ENCODE results near the gene ARID3C. TPM values are rescaled to one million over a fixed set of nuclear protein-coding genes. Genes with fewer than 3 reads are reported as not detected.
A peak's percentile ranks its signal among the peaks of the same experiment; 100 is the strongest.

The ARID3C gene
- total RNA-seq, 1 experiment from 2014 or later: 0.21 TPM

DNA sequence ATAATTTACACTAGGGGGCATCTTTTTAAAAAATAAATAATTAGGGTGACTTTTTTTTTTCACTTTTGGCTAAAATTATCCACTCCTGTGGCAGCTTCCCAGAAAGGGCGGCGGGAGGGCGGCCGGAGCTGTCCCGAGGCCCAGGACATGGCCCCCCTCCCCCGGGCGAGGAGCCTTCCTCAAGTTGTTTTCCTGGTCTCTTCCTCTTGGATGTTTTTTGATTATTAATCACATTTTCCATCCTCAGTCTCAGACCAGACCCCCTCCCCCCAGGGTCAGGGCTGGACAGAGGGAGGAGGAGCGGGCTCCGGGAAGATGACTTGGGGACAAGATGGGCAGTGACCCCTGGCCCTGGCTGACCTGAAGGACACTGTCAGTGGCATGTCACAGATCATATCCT, 34.7 kb downstream of the ARID3C start:
- no peak for DNase-seq (ENCODE audit: low spot score)

DNA sequence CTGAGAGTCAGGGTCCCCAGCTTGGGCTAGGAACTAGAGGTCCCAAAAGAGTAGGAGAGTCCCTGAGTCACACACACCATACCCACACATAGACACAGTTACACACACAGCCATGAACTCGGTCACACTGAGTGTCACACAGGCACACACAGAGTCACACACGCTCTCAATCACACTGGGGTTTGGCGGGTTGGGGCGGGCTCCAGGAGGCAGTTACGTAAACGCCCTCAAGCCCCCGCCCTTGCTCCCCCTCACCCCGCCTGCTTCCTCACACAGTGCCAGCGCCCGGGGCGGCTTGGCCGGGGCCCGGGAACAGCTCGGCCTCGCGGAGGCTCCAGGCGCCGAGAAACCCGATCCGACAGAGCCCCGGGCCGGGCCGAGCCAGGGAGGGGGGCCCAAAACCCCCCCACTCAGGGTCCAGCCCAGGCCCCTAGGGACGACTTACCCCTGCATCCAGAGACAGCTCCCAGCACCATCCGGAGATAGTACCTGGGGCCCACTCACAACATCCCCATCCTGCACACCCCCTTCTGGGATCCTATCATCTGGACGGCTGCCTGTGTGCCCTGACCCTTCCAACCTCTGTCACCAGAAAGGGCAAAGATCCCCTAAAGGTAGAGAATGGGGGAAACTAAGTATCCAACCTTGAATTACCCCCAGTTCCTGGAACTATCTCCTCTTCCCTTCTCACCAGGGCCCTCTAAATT, 35.8 kb downstream of the ARID3C start:
- no peak for DNase-seq (ENCODE audit: low spot score)

DNA sequence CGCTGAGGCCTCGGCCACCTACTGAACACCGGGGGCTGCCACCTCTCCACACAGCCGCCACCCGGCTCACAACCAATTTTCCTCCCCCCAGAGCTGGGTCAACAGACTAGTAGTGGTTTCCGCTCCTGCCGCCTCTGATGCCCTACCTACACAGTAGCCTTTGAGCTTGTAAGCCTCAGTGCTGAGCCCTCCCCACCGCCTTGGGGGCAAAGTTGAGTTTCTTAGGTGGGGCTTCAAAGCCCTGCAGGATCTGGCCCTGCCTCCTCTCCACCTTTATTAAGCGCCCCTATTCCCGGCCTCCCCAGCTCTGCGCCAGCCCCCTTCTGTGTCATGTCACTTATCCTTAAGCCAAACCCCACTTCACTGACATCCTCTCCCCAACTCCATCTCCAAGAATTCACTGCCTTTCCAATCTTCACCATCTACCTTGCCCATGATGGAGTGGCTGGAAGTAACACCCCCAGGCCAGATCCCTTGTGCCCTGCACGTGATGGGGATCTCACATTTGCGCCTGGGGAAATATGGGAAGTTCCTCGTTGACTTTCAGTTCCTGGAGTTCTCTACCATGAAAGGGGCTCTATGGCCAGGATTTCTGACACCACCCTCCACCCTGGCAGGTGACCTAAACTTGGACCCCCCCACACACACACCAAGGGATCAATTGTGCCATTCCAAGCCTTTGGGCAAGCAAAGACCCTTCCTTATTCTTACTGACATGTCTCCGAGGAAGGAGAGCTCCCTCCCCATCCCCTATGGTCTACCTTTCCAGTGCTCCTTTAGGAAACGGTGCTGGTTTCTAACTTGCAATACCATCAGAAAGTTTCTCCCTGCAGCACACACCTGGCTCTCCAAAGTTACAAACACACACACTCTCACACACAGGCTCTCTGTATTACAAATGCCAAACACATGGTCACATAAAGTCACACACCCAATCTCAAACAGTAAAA, 36.7 kb downstream of the ARID3C start:
- no peak for DNase-seq (ENCODE audit: low spot score)

DNA sequence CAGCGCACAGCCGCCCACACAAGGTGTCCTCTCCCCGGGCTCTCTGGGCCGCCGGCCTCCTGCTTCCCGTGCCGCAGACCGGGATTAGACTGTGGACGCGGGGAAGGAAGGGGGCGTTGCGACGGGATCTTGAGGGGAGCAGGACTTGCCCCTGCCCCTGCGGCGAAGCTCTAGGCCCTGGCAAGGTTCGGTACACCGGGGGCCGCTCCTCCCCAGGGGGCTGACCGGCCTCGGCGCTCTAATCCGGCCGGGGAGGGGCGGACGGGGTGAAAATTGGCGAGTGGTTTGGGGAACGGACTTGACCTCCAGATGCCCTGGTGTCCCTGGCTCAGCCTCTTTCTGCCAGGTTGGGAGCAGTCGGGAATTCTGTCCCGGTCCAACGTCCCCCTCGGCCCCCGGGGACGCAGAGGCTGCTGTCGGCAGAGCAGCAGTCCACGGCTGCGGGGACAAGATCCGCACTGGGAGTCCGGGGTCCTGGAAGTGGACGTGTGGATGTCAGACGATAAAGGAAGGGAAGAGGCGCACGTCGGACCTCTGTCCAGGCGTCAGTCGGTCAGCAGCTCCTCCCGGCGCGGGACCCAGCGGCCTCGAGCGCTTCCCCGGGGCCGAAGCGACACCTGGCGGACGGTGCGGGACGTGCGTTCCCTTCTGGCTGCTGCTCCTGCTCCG, 37.5 kb downstream of the ARID3C start:
- peak; percentile 65 for DNase-seq (ENCODE audit: low spot score)

DNA sequence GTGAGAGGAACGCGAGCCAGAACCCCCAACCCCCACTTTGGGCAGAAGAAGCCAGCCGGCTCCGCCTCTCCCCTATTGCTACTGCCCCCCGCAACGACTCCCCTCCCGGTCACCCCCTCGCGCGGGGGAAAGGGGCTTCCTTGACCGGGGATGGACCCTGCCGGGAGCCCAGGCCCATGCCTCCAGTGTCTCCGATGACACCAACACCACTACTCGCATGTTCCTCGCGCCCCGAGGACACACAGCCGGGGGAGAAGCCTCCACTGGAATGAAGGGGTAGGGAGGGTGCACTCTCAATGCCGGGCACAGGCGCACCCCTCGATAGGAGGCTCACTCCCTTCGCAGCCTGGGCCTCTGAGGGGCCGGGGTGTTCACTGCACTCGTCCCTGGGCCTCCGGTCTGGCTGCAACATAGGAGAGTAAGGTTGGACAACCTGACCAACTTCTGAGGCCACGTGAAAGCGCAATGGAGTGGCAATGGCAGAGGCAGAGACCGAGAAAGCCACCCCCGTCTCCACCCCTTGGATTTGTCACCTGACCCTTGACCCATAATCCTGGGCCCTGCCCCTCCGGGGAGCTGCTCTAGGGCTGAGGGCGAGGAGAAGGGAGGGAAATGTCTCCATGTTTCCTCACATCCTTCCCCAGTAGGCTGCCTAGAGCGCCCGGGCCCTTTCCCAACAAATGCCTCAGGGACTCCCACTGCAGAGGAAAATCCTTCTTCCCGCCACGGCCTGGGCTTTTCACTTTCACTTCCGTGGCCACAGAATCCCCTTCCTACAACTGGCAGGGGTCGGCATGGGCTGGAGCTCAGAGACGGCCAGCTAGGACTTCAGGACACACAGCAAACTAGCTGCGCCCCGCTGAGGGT, 38.3 kb downstream of the ARID3C start:
- DNase-seq (ENCODE audit: low spot score): no peak

DNA sequence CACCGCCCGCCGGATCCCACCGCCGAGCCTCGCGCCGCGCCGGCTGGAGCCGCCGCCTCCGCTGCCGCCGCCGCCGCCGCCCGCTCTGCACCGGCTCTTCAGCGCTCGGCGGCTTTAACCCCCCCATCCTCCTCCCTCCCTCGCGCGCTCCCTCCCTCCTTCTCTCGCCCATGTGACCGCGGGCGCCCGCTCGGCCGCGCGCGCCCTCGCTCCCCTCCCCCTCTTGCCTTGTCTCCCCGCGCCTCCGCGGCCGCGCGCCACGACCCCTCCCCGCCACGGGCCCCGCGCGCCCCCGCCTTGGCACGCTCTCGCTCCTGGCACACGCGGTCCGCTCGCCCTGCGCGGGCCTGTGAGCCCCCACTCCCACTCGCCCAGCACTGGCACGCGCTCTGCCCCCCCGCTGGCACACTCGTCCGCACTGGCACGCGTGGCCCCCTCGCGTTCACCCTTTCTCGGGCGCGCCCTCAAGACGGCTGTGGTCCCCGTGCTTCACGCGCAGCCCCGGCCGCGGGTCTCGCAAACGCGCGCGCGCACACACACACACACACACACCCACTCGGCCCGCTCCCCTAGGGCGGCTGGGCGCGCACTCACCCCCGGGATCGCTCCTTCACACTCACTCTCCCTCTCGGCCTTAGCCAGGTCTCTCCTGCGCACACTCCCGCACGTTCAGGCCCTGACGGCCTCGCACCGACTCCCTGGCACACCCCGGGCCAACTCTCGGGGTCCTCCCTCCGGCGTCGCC, 39.1 kb downstream of the ARID3C start, which contains the start of gene CNTFR:
CNTFR (minus strand) TSS at position 89 of the 745 bp plus-strand sequence. CDS start 20,743 bp downstream, outside the sequence.
- DNase-seq (ENCODE audit: low spot score): no peak

DNA sequence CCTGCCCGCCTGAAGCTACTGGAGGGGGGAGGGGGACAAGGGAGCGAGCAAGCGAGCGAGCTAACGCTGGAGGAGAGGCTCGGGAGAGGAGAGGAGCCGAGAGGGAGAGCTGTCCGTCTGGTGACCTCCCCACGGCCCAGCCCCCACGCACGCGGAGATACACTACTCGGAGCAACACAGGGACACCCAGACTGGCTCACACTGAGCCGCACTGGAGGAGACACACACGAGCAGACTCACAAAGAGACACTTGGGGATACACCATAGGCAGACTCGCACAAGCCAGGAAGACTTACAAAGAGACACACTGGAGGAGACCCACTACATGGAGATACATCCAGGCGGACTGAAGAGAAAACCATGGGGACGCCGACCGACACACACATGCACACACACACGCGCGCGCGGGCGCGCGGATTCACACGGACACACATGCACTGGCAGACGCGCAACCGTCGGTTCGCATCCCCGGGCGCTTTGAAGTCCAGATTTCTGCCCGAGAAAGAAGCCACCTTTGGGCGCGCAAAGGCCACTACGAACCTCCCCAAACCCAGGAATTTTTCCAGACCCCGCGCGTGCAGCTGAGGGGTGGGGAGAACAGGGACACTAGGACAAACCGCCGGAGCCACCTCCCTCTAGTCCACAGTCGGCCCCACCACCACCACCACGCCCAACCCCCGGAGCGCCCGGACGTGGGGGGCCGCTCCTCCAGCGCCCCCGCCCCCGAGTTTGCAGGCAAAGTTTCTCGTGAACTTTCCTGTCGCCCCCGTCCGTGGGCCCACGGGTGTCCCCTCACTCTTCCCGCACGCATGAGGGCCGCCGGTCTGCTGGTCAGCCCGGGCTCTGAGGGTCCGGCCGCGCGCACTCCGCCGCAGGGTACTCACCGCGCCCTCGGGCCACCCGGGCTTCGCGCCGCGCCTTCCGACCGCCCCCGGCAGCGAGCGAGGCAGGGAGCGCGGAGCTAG, 39.9 kb downstream of the ARID3C start:
- no peak for DNase-seq (ENCODE audit: low spot score)

DNA sequence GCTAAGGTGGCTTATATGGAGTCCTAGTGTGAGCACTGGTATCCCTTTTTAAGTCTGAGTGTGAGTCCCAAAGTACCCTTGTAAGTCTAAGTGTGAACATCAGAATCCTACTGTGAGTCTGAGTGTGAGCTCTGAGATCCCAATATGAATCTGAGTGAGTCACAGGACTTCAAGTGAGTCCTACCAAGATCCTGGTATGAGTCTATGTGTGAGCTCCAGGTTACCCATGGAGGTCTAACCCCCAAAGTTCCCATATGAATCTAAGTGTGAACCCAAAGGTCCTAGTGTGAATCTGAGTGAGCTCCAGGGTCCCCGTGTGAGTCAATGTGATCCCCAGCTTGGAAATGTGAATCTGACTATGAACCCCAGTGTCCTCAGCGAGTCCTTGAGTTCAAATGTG, 41.6 kb downstream of the ARID3C start:
- no peak for DNase-seq (ENCODE audit: low spot score)

DNA sequence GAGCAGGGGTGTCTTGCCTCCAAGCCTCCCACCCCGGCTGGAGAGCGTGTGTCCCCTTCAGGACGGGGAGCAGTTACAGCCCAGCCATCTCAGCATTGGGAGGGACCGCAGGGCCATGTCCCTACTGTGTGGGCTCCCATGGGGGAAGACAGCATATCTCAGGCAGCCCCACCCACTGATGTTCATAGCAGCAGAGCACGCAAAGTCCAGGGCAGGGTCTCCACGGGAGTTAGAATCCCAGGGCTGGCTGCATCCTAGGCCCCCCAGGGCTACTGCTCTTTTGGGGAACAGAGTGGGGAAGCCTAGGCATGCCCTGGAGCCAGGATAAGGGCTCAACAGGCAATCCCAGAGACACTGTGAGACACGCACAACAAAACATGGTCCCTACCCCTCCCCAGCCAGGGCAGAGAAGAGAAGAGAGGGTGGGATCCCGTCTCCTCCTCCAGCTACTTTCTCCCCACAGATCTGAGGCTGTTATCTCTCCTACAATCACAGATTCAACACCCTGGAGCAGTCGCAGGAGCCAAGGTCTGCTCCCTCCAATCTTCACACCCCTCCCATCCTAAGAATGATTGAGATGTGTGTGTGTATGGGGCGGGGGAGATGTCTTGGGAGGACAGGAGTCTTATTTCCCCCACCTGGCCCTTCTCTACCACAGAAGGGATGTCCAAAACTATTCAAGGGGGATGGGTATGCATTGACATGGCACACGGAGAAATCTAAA, 42.8 kb downstream of the ARID3C start:
- DNase-seq (ENCODE audit: low spot score): no peak

DNA sequence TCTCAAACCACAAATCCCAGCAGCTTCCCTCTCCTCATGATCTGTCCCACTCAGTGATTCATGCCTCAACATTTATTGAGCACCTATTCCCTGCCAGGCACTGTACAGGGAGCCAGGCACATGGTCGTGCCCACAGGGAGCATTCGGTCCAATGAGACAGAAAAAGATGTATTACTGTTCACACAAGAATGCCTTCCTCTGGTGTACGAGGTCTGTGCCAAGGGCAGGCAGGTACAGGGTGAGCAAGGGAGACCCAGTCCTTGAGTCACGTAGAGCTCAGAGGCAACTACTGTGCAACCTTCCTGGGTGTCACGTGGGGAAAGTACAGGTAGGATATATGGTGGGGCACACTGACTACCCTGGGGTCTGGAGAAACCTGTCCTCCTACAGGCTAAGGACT, 43.9 kb downstream of the ARID3C start:
- DNase-seq (ENCODE audit: low spot score): no peak

DNA sequence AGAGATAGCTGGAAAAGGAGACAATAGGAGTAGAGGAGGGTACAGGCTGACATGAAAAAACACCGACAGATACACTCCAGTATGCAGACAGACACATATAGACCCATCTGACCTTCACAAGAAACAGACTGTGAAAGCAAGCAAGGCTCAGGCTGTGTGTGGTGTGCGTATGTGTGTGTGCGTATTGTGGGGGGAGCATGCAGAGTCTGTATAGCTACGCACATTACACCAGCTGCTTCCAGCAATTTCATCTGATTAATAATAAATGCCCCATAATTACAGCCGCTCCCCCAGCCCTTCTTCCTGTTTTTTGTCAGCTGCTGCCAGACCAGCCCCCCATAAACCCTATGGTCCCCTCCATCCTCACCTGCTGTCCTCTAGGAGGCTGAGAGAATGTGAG, 46.1 kb downstream of the ARID3C start:
- DNase-seq (ENCODE audit: low spot score): no peak

DNA sequence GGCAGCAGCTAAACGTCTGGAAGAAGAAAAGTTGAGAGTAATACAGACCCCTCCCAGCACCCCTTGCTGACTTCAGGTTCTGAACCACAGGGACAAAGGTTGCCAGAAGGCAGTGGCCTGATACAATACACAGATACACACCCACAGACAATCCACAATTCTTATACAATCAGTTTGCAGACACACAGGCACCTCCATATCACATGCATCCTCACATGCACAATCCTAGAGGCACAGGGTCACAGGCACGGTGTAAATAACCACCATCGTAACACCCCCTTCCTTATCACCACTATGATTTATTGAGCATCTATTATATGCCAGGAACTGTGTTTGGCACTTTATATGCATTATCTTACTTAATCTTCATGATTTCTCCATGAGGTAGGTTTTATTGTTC, 47.5 kb downstream of the ARID3C start:
- no peak for DNase-seq (ENCODE audit: low spot score)

DNA sequence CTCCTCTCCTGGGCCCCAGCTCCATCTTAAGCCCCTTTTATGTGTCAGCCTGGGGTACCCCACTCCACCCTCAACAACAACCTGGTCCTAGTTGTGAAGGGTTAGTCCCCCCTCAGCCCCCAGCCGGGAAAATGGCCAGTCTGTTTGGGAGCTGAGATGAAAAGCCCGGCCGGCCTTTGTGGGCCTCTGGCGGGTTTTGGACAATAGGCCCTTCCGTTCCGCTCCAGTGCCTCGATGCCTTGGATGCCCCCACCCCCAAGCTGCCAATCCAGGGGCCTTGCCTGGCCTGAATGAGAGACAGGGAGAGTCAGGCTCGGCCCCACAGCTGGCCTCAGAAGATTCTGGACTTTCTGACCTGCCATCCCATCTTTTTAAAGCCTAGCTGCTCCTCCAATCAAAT, 48.5 kb downstream of the ARID3C start:
- DNase-seq (ENCODE audit: low spot score): no peak

DNA sequence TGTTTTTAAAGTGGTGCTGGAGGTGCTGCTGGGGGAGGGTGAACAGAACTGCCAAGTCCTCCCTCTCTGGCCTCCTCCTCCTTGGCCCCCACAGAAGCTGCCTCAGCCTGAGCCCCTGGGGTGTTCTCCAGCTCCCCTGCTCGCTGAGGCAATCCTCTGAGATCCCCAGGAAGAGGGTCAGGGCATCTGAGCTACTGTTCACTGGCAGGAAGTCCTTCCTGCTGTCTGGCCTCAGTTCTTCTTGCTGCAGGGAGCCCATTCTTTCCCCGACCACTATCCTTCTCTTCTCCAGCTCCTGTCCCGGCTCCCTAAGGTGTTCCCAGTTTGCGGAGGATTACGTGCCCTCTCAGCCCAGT, 49.1 kb downstream of the ARID3C start:
- no peak for DNase-seq (ENCODE audit: low spot score)

DNA sequence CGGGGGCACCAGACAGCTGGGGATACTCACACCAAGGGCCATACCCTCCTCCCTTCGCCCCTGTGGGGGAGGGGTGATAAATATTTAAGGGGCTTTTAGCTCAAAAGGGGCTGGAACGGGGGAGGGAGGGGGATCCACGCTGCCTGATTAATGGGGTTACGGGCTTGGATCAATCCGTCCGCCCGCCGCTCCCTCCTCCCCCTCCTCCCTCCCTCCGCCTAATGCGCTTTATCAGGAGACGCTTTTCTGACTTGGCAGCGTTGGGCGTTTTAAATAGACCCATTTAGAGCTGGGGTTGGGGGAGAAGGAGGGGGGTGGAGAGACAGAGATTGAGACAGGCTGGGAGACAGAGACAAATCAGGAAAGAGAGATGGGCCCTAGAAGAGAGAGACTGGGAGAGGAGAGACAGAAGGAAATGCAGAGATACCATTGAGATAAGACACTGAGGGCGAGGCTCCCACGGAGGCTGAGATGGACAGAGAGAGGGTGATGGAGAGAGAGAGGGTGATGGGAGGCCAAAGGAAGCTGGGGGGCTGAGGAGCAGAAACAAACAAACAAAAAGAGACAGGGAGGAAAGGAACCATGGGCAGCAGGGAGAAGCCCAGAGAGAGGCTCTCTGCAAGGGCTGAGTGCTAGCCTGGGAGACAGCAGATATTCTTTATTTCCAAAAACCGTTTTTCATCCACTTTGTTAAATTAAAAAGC, 49.6 kb downstream of the ARID3C start:
- DNase-seq (ENCODE audit: low spot score): no peak

DNA sequence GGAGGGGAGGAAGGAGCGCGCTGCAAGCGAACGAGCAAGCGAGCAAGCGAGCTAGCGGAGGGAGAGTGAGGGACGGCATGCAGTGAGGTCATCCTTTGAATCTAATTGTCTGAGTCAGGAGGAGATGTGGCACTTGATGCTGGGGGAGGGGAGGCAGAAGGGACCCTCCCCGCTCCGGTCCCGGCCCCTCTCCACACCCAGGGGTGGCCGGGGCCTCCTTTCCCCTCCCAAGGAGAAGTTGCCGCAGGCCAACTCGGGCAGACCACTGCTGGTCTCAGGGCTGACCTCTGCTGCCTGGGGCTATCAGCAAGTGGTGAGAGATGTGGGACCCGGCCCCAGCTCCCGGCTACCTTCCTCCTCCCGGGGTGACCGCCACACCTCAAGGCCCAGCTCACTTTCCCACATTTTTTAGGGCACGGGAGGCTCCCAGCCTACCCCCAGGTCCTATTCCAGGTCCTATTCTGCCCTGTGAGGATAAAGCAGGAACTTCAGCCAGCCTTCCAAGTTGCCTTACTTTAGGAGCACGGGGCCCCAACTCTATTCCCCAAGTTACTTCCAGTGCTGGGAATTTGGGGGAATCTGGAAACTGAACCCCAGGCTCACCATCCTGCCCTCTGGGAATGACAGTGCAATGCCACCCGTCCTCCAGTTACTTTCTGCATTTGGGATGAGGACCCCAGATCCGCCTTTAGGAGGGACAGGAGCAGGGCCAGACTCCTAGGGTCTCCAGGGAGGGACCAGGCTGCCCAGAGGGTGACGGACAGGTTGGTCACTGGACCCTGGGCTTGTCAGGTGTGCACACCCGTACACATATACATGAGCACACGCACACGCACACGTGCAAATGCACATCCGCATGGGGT, 50.4 kb downstream of the ARID3C start:
- no peak for DNase-seq (ENCODE audit: low spot score)

Measured in H4 (cell line).